DMS153 (cell line): ENCODE measurements around the gene ZNF180.
"Not testable (repeated sequence)": the region's sequence is repeated elsewhere in the genome, so short reads cannot be mapped to it uniquely, and the experiment has no call there.

Experiments used
- DNase-seq: peaks from one replicate; lab custom pipeline; 2025; lab: John Stamatoyannopoulos, UW

Gene ZNF180

GRCh38 chr19:44496711-44497110 is 3.6 kb downstream of the ZNF180 start:
- no peak for DNase-seq

GRCh38 chr19:44476559-44477408 is 23.5 kb downstream of the ZNF180 start:
- DNase-seq: peak; percentile 64

DNA sequence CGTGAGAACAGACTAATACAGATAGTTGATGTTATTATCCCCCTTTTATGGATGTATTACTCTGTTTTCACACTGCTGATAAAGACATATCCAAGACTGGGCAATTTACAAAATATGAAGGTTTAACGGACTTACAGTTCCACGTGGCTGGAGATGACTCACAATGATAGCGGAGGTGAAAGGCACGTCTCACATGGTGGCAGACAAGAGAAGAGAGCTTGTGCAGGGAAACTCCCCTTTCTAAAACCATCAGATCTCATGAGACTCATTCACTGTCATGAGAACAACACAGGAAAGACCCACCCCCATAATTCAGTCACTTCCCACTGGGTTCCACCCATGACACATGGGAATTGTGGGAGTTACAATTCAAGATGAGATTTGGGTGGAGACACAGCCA is 31.6 kb downstream of the ZNF180 start:
- not testable (repeated sequence) for DNase-seq

DNA sequence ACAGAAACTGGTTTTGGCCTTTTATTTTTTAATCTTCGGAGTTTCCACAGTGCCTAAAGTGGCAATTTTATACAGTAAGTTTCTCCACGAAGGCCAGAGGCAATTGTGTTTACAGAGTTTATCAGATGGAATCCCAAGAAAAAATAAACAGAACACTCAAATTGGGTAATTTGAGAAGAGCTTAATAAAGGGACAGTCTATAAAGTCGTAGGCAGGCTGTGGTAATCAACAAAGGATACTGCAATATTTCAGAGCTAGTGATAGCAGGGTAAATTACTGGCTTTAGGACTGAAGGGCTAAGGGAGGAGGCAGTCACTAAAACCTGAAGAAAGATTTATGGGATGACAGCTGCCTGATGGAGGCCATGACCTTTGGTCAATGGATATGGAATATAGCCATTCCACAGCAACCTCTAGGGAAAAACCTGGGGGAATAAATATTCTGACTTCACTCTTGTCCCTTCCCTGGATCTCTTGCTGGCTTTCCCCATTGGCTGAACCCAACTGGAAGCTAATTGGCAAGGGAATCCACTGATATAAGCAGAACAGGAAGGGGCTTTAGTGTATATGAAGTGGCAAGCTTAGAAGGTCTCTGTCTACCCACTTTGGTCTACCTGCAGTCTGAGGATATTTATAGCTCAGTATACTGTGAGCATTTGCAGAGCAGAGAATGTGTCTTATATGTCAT is 37.6 kb downstream of the ZNF180 start:
- not testable (repeated sequence) for DNase-seq

DNA sequence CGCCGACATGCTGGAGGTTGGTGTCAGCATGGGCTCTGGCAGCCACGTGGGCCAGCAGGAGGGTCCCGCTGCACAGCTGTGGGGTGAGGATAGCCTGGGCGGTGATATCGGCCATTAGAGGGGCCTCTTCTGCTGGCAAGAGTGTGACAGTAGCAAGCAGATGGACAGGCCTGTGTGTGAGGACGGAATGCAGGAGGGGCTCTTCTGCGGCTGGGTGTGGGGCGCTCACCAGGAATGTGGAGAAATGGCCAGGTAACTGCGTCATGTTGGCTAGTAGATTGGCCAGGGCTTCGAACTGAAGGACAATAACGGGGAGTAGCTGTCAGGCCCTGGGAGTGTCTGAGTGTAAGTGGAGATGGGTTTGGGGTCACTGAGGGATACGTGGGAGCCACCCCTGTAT is 44.3 kb downstream of the ZNF180 start:
- not testable (repeated sequence) for DNase-seq

DNA sequence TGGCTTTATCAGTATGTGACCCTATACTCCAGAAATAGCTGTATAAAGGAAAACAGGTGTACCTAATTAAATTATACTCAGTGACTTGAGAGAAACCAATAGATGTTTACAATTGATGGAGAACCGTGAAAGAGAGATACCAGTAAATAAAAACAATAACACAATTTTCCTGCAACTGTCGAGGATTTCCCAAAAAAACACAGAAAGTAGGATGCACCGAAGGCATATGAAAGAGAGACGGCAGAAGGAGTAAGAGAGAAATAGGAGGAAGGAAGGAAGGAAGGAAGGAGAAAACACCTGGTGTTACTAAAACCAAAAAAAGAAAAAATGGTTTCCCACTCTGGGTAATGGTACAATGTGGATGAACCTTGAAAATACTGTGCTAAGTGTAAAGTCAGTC is 45.2 kb downstream of the ZNF180 start:
- DNase-seq: no peak

GRCh38 chr19:44452367-44452766 is 48.0 kb downstream of the ZNF180 start:
- DNase-seq: no peak

- DNase-seq: no peak
Observed at GRCh38 chr19:44451687-44452086, 48.6 kb downstream of the ZNF180 start.

- no peak for DNase-seq
Observed at GRCh38 chr19:44447916-44448674, 52.2 kb downstream of the ZNF180 start, which contains the start of gene ZNF229. Gene ZNF229 (minus strand): TSS chr19:44448472. CDS start chr19:44442847, 5,625 bp downstream.

DNA sequence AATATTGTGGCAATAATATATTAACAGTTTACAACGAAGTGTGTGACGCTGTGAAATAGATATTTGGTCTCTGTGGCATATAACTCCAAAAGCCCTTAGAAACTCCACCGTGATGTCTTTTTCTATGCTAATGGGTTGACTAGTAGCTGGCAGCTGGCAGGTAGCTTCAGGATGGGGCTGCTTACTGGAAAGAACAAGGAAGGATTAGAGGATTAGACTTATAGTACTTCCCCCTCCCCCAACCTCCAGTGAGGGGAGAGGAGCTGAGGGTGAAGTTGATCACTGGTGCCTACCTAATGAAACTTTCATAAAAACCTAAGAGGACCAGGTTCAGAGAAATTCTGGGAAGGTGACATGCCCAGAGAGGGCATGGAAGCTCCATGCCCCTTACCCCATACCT is 61.9 kb downstream of the ZNF180 start:
- DNase-seq: no peak

DNA sequence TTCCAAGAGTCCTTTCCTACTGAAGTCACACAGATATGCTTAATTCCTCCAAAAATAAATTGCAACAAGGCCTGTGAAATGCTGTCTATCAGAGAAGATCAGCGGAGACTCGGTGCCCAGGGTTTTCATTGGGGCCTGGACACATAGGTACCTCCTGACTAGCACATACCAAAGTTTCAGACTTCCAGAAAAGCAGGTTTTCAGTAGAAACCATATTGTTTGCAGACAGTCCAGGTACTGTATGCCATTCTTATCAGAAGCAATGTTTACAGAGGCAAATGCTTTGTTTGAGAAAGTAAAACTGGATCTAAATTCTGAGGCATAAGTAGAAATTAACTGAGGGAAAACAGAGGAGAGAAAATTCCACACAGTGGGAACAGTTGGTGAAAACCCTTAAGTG is 64.9 kb downstream of the ZNF180 start:
- DNase-seq: no peak

GRCh38 chr19:44430956-44431355 is 69.4 kb downstream of the ZNF180 start:
- no peak for DNase-seq
